ENCODE results near the gene OR6S1.

DNA sequence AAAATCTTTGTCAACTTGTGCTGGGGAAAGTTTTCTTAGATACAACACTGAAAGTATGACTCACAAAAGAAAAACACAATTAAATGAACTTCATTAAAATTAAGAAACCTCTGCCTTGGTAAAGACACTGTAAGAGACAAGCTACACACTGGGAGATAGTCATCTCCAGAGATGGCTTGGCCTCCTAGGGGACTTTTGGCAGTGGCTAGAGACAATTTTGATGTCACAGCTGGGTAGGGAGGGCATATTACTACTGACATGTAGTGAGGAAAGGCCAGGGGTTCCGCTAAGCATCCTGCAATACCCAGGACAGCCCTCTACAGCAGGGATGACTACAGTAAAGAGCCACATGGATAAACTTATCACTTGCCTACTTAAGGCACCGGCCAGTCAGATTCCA, 34.2 kb upstream of the OR6S1 start:
- TF ChIP-seq, protein P1, sequence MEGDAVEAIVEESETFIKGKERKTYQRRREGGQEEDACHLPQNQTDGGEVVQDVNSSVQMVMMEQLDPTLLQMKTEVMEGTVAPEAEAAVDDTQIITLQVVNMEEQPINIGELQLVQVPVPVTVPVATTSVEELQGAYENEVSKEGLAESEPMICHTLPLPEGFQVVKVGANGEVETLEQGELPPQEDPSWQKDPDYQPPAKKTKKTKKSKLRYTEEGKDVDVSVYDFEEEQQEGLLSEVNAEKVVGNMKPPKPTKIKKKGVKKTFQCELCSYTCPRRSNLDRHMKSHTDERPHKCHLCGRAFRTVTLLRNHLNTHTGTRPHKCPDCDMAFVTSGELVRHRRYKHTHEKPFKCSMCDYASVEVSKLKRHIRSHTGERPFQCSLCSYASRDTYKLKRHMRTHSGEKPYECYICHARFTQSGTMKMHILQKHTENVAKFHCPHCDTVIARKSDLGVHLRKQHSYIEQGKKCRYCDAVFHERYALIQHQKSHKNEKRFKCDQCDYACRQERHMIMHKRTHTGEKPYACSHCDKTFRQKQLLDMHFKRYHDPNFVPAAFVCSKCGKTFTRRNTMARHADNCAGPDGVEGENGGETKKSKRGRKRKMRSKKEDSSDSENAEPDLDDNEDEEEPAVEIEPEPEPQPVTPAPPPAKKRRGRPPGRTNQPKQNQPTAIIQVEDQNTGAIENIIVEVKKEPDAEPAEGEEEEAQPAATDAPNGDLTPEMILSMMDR (IDR thresholded peaks at IDR 0.05 in 2 of 3, conservative IDR thresholded peaks at IDR 0.05 in 1 of 3; ENCODE audit: control insufficient read depth in 2 of 3, extremely low read depth in 1 of 3, insufficient read depth in 1 of 3, low read depth in 3 of 3, low read length in 3 of 3) = no peak
- no peak for TF ChIP-seq NFYB (IDR thresholded peaks at IDR 0.05; ENCODE audit: insufficient read depth, low read depth, low read length)
- TF ChIP-seq ATF2 (IDR thresholded peaks at IDR 0.05; ENCODE audit: low read length) = no peak
- TF ChIP-seq DPF2 (IDR thresholded peaks at IDR 0.05) = no peak
- TF ChIP-seq, protein P2, sequence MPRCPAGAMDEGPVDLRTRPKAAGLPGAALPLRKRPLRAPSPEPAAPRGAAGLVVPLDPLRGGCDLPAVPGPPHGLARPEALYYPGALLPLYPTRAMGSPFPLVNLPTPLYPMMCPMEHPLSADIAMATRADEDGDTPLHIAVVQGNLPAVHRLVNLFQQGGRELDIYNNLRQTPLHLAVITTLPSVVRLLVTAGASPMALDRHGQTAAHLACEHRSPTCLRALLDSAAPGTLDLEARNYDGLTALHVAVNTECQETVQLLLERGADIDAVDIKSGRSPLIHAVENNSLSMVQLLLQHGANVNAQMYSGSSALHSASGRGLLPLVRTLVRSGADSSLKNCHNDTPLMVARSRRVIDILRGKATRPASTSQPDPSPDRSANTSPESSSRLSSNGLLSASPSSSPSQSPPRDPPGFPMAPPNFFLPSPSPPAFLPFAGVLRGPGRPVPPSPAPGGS (IDR thresholded peaks at IDR 0.05; ENCODE audit: borderline replicate concordance, insufficient read depth, low read depth, low read length, poor library complexity, severe bottlenecking) = no peak
- no peak for TF ChIP-seq POLR2A (IDR thresholded peaks at IDR 0.05; ENCODE audit: low read depth, low read length)
- TF ChIP-seq, protein P3, sequence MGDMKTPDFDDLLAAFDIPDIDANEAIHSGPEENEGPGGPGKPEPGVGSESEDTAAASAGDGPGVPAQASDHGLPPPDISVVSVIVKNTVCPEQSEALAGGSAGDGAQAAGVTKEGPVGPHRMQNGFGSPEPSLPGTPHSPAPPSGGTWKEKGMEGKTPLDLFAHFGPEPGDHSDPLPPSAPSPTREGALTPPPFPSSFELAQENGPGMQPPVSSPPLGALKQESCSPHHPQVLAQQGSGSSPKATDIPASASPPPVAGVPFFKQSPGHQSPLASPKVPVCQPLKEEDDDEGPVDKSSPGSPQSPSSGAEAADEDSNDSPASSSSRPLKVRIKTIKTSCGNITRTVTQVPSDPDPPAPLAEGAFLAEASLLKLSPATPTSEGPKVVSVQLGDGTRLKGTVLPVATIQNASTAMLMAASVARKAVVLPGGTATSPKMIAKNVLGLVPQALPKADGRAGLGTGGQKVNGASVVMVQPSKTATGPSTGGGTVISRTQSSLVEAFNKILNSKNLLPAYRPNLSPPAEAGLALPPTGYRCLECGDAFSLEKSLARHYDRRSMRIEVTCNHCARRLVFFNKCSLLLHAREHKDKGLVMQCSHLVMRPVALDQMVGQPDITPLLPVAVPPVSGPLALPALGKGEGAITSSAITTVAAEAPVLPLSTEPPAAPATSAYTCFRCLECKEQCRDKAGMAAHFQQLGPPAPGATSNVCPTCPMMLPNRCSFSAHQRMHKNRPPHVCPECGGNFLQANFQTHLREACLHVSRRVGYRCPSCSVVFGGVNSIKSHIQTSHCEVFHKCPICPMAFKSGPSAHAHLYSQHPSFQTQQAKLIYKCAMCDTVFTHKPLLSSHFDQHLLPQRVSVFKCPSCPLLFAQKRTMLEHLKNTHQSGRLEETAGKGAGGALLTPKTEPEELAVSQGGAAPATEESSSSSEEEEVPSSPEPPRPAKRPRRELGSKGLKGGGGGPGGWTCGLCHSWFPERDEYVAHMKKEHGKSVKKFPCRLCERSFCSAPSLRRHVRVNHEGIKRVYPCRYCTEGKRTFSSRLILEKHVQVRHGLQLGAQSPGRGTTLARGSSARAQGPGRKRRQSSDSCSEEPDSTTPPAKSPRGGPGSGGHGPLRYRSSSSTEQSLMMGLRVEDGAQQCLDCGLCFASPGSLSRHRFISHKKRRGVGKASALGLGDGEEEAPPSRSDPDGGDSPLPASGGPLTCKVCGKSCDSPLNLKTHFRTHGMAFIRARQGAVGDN (IDR thresholded peaks at IDR 0.05) = no peak
- TF ChIP-seq RELA (IDR thresholded peaks at IDR 0.05; ENCODE audit: borderline replicate concordance, partially characterized antibody) = no peak
- TF ChIP-seq KAT2A (conservative IDR thresholded peaks at IDR 0.05; ENCODE audit: control insufficient read depth, low read depth, low read length) = no peak
- TF ChIP-seq TCF7 (IDR thresholded peaks at IDR 0.05; ENCODE audit: borderline replicate concordance) = no peak

All from GM12878 (cell line).